Colonic mucosa (tissue), 4 donors: Measurements from ENCODE around the gene DNAJC21. TPM values are rescaled to one million over a fixed set of nuclear protein-coding genes. Genes with fewer than 3 reads are reported as not detected.

ENCODE experiments used
- DNase-seq: peaks from one replicate; pipeline ENCODE4 v3.0.0-alpha.2; 2020
- H3K27ac ChIP-seq: fragments of 200-600 bp; one replicate; pipeline ENCODE4 v1.8.0; 2021
- H3K27me3 ChIP-seq: fragments of 200-600 bp; one replicate; pipeline ENCODE4 v1.8.0; 2021
- H3K36me3 ChIP-seq: fragments of 200-600 bp; one replicate; pipeline ENCODE4 v1.8.0; 2021
- H3K4me1 ChIP-seq: fragments of 200-600 bp; one replicate; pipeline ENCODE4 v1.8.0; 2021; ENCODE audit warnings: mild to moderate bottlenecking
- H3K4me3 ChIP-seq: fragments of 200-600 bp; one replicate; pipeline ENCODE4 v1.8.0; 2021
- H3K9ac ChIP-seq, 2 donors: one replicate each; pipeline ENCODE4 v1.7.0; 2013; ENCODE audit warnings: control low read depth in 2 of 2, low read depth in 2 of 2, low read length in 2 of 2
- H3K9me3 ChIP-seq: fragments of 200-600 bp; one replicate; pipeline ENCODE4 v1.8.0; 2021
- CTCF ChIP-seq: fragments of 200-600 bp; IDR thresholded peaks from one replicate; pipeline ENCODE4 v1.8.0; 2022; ENCODE audit warnings: antibody characterized with exemption, mild to moderate bottlenecking
- intact Hi-C: fragments of 100-400 bp; cut with DNase I; formaldehyde crosslinking; loops from one replicate; pipeline ENCODE4 v1.14.1; 2022
- total RNA-seq, 2 donors: library from RNA; stranded (reverse); fragmentation: NEBNext Ultra II Directional in 1 of 2; extraction: Animal tissue kit (Norgen Biotek cat#: 25700) in 1 of 2; gene quantifications; one replicate each; pipeline ENCODE4 v1.2.1, GENCODE V29; 2021
- donor health status: healthy.
- donor health status: DM: no; HTN: no; CAD: no.
- donor health status: DM: no; HTN: no; CAD: no.

DNAJC21 gene
- total RNA-seq, 2 donors from 2014 or later = 39.5 to 40.4 TPM

GRCh38 chr5:34993951-34994350 lies 64.6 kb downstream of the DNAJC21 start:
- intact Hi-C loops = no loop called here

GRCh38 chr5:34996261-34996660 lies 66.9 kb downstream of the DNAJC21 start:
- no peaks in the 10 kb centered on the region for H3K9me3 ChIP-seq
- no peaks in the 10 kb centered on the region for H3K36me3 ChIP-seq
- no peaks in the 10 kb centered on the region for H3K4me1 ChIP-seq
- H3K9ac ChIP-seq = no peak overlapping the region
- intact Hi-C loops = no loop called here
- H3K27me3 ChIP-seq = no peaks in the 10 kb centered on the region
- no peak overlapping the region for H3K4me3 ChIP-seq
- H3K27ac ChIP-seq = no peak overlapping the region
- no peak for DNase-seq
- no peak for TF ChIP-seq CTCF

More at GRCh38 chr5:34993951-34994350, 64.6 kb downstream of the DNAJC21 start:
- H3K4me1 ChIP-seq = no peaks in the 10 kb centered on the region
- no peak overlapping the region for H3K9ac ChIP-seq
- no peak overlapping the region for H3K4me3 ChIP-seq
- H3K27me3 ChIP-seq = no peaks in the 10 kb centered on the region
- H3K36me3 ChIP-seq = no peaks in the 10 kb centered on the region
- no peak for TF ChIP-seq CTCF
- DNase-seq = no peak
- H3K27ac ChIP-seq = no peak overlapping the region
- H3K9me3 ChIP-seq = no peaks in the 10 kb centered on the region

- no peak overlapping the region for H3K4me3 ChIP-seq
- no peaks in the 10 kb centered on the region for H3K36me3 ChIP-seq
- H3K9ac ChIP-seq = no peak overlapping the region
- intact Hi-C loops = no loop called here
- H3K27ac ChIP-seq = no peak overlapping the region
- DNase-seq = no peak
- H3K9me3 ChIP-seq = no peaks in the 10 kb centered on the region
- no peak for TF ChIP-seq CTCF
- no peaks in the 10 kb centered on the region for H3K4me1 ChIP-seq
- no peaks in the 10 kb centered on the region for H3K27me3 ChIP-seq
These were observed 68.9 kb downstream of the DNAJC21 start for GRCh38 chr5:34998058-34998789.

GRCh38 chr5:35001842-35002241 lies 72.5 kb downstream of the DNAJC21 start:
- intact Hi-C loops = loop anchor here (5.0 kb wide), 2 partner anchors 515 to 530 kb away; no protein-coding TSS in a partner anchor
- H3K27ac ChIP-seq = no peak overlapping the region
- H3K4me1 ChIP-seq = no peaks in the 10 kb centered on the region
- no peak for TF ChIP-seq CTCF
- no peak overlapping the region for H3K4me3 ChIP-seq
- H3K9me3 ChIP-seq = no peaks in the 10 kb centered on the region
- no peaks in the 10 kb centered on the region for H3K27me3 ChIP-seq
- H3K36me3 ChIP-seq = no peaks in the 10 kb centered on the region
- DNase-seq = no peak
- no peak overlapping the region for H3K9ac ChIP-seq

GRCh38 chr5:35002459-35002858 lies 73.1 kb downstream of the DNAJC21 start:
- no peaks in the 10 kb centered on the region for H3K4me1 ChIP-seq
- TF ChIP-seq CTCF = no peak
- no peak overlapping the region for H3K9ac ChIP-seq
- H3K9me3 ChIP-seq = no peaks in the 10 kb centered on the region
- intact Hi-C loops = loop anchor here (5.0 kb wide), 2 partner anchors 515 to 530 kb away; no protein-coding TSS in a partner anchor
- H3K27ac ChIP-seq = no peak overlapping the region
- no peaks in the 10 kb centered on the region for H3K27me3 ChIP-seq
- no peak for DNase-seq
- H3K4me3 ChIP-seq = no peak overlapping the region
- H3K36me3 ChIP-seq = no peaks in the 10 kb centered on the region
